NCI-H2029 (cell line): Measurements from ENCODE around the gene RNF145.
"Not testable (repeated sequence)": the region's sequence is repeated elsewhere in the genome, so short reads cannot be mapped to it uniquely, and the experiment has no call there.

ENCODE experiments used
- DNase-seq: peaks from one replicate; lab custom pipeline; 2025; lab: John Stamatoyannopoulos, UW

Gene RNF145

DNA sequence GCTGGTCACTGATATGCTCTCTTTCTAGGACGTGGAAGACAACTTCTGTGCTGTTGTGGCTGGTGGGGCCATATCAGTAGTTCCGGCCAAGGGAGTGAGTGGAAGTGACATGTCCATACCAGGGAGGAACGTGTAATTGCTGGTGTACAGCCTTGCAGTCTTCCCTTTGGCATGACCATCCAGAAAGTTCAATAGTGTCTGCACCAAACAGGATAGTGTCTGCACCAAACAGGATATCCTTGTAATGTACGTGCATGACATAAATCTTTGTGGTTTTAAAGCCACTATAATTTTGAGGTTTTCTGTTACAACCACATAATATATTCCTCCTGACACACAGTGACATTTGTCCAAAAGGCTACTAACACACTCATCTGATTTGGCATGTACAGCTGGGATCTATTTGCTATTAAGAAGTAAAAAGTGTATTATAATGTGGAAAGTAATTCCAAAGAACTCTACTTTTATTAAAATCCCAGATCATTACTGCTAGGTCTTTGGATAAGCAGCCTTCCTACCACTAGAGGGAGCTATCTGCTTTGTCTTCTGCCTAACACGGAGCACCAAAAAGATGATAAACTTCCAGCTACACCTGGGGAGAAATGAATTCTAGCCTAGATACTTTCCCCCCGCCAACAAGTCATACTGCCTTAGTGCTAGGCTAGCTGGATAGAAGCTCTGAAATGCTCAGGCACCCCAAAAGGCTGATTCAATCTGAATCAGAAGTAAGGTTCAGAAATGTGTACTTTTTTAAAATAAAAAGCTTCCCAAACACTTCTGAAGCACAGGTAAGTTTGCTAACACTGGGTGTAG is 52.7 kb downstream of the RNF145 start:
- DNase-seq, result peak; percentile 55

DNA sequence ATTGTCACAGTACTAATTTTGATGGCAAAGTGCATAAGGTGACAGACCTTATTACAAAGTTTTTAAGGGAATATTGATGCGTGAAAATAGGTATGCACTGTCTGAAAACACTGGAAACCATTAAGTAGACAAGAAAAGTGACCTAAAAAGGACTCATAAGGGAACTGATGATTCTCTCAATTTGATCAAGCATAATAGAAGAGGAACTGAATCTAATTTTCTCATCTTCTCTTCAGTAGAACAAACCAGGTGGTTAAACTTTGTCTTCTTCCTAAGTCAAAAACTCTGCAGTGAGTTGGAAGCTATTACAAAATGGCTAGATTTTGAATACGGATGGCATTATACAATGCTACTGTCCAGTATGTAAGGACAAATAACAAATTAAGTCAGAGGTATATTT is 53.4 kb downstream of the RNF145 start:
- no peak for DNase-seq

DNA sequence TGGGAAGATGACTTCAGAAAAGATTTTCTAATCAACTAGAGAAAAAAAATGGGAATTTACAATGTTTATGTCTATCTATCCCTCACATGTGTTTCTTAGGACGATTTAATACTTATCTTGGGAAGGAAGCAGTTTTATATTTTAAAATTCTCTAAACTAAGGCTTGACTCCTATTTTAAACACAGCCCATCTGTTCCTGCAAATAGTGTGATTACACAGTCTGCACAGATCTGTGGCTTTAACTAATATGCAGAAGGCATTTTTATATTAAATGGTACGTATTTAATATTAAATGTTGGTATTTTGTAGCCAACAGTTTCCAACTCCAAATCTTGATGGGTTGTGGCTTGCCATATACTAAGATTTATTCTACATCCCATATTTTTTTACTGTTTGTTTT is 56.5 kb downstream of the RNF145 start:
- DNase-seq, result no peak

DNA sequence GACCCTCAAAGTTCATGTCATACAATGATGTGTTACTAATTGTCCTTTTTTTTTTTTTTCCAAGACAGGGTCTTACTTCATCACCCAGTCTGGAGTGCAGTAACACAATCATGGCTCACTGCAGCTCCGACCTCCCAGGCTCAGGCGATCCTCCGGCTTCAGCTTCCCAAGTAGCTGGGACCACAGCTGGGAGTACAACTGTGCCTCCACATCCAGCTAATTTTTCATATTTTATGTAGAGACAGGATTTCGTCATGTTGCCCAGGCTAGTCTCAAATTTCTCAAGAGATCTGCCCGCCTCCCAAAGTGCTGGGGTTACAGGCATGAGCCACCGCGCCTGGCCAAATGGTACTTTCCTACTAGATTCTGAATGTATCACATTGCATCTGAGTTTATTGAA is 60.3 kb downstream of the RNF145 start:
- no peak for DNase-seq

DNA sequence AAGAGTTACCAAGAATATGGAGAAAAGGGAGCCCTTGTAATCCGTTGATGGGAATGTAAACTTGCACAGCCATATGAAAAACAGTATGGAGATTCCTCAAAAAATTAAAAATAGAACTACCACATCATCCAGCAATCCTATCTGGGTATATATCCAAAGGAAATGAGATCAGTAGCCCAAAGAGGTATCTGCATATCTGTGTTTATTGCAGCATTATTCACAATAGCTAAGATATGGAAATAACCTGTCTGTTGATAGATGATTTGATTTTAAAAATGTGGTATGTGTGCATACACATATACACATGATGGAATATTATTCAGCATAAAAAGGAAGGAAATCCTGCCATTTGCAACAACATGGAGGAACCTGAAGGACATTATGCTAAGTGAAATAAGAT is 61.4 kb downstream of the RNF145 start:
- DNase-seq, result no peak

DNA sequence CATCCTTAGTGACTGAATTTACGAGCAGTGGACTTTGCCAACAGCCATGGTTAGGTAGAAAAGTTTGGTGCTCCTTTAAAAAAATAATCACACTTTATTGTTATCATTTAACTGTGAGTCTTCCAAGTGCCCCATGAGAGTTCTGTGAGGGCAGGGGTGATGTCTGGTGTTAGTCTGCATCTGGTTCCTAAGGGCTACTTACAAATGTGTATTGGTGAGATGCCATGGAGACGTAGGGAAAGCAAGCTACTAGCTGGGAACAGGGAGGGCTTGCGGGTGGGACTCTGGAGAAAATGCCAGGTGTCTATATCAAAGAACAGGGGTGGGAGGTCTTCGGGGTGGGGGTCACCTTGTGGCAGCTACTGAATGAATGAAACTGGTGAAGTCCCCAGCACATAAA is 62.5 kb downstream of the RNF145 start:
- no peak for DNase-seq

DNA sequence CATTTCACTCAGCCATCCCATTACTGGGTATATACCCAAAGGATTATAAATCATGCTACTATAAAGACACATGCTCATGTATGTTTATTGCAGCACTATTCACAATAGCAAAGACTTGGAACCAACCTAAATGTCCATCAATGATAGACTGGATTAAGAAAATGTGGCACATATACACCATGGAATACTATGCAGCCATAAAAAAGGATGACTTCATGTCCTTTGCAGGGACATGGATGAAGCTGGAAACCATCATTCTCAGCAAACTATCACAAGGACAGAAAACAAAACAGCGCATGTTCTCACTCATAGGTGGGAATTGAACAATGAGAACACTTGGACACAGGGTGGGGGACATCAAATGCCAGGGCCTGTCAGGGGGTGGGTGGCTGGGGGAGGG is 64.2 kb downstream of the RNF145 start:
- not testable (repeated sequence) for DNase-seq

DNA sequence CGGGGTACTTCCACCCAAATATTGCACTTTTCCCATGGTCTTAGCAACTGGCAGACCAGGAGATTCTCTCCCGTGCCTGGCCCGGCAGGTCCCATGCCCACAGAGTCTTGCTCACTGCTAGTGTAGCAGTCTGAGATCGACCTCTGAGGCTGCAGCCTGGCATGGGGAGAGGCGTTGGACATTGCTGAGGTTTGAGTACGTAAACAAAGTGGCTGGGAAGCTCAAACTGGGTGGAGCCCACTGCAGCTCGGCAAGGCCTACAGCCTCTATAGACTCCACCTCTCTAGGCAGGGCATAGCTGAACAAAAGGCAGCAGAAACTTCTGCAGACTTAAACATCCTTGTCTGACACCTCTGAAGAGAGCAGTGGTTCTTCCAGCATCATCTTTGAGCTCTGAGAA is 69.6 kb downstream of the RNF145 start:
- DNase-seq, result no peak

DNA sequence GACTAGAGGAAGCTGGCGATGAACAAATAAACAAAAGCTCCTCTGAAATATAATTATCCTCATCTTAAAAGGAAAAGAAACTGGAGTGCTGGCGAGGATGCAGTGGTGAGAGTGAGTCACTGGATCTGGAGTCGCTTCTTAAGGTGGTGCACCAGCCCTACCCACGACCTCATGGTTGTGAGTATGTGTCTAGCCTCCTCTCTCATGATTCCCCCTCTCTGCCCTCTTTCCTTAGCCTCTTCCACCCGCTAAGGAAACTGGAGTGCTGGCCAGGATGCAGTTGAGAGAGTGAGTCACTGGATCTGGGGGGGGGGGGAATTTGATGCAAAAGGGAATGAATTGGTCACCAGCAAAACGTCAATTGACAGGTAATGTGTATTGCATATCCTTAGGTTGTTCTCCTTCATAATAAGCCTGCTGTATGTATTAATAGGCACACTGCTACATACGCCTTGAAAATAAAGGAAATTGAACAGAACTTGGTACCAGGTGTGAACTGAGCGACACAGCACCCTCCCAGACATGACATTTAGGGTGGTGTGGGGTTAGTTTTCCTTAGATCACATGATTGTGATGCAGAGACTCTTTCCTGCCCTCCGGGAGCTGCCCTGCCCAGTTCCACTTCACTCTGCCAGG is 73.3 kb downstream of the RNF145 start:
- no peak for DNase-seq

DNA sequence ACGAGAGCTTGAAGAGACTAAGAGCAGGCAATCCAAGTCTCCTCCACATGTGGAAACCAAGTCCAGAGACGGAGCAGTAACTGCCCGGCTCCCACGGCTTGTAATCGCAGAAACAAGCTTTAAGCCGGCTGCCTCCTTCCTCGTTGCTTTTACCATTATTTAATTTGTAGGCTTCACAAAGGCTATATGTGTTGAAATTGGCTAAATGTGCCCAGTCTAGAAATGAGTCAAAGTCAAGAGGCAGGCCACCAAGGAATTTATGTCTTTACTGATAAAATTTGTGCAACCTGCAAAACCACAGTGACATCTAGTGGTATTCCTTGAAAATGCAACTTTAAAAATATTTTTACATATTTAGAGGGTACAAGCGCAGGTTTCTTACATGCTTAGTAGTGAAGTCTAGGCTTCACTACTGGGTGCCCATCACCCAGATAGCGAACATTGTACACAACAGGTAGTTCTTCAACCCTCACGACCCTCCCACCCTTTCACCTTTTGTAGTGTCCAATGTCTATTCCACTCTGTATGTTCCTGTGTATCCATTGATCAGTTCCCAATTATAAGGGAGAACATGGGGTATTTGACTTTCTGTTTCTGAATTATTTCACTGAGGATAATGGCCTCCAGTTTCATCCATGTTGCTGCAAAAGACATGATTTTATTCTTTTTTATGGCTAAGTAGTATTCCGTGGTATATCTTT is 76.2 kb downstream of the RNF145 start:
- no peak for DNase-seq

DNA sequence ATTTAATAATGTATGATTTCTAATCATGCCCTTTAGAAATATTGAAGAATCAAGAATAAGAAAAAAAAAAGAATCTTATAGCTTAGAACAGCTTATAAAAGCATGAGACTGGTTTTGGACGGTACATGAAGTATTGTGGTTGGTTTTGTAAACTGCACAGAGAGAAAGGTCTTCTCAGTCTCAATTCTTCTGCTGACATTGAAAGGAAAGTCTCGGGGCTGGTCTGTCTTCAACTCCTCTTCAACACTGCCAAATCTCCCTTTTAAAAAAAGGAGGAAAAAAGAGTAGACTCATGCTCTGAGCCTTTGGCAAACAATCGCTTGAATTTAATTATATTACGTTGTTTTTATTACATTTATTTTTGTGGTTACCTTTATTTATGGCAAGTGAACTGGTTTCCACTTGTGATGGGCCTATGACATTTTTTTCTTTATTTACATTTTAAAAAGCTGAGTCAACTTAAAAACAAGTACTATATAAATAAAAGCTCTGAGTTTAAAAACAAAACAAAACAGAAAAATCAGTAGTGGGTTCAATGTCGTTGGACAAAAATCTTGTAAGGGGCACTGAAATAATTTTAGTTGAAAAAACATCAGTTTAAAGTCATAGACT is 76.8 kb downstream of the RNF145 start:
- no peak for DNase-seq

DNA sequence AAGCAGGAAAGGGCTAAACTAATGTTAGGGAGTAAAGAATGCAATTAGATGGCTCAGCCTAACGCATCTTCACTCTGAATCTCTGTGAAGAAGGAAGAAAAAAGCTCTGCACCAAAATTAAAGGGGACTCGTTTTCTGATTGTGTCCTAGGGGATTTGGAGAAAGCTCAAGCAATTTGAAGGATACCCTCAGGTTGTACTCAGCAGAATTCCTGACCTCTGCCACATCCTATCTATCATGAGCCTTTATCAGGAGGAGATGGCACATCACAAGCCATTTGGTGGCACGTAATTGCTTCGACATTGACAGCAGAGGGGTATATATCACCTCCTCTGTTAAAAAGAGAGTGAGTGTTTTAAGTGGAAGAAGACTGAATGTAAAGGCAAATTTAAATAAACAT is 77.4 kb downstream of the RNF145 start:
- no peak for DNase-seq

DNA sequence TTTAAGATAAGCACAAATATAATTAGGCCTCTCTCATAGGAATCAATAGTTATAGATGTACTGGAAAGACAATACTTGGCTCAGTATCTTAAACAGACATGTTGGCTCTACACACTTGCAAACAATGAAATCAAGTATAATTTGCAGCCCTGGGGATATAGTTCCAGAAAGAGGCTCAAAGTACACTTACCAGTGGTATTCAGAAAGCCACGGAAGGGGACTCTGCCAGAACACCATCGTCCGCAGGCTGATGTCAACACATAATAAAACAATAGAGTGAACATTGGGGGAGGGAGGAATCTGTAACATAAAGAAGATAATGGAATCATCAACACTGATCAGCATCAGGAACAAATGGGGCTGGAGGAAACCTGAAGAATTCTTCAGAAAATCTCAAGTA is 78.5 kb downstream of the RNF145 start:
- no peak for DNase-seq

DNA sequence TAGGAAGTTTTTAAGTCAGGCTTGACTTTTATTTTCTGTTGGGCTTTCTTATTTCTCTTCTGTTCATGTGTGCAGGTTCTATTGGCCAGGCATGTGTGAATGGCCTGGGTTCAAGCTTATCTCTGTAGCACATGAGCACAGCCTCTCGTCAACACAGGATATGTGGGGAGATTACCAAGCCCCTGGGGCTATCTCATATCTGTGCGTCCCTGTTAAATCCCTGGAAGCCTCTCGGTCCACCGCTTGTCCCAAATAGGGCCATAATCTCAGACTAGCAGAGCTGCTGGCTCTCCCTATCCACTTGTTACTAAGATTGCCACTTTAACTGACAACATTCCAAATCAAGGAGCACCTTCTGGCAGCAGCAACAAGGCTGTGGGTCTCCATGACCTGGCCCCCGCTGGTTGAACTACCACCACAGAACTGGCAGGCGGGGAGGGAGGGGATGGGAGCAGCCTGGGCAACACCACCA is 81.2 kb downstream of the RNF145 start:
- no peak for DNase-seq

DNA sequence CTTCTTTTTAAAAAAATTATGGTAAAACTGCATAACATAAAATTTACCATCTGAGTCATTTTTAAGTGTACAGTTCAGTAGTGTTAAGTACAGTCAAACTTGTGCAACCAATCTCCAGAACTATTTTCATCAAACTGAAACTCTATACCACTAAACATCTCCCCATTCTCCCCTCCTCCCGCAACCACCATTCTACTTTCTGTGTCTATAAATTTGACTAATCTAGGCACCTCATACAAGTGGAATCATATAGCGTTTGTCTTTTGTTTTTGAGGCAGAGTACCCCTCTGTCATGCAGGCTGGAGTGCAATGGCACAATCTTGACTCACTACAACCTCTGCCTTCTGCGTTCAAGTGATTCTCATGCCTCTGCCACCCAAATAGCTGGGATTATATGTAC is 85.7 kb downstream of the RNF145 start:
- DNase-seq, result no peak

DNA sequence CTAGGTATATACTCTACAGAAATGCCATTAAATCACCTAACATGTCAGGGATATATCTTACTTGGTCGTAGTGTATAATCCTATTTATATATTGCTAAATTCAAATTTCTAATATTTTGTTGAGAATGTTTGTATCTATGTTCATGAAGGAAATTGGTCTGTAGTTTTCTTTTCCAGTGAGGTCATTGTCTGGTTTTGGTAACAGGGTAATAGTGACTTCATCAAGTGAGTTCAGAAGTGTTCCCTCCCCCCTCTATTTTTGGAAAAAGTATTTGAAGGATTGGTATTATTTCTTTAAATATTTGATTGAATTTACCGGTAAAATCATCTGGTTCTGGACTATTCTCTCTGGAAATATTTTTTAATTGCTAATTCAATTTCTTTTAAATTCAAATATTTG is 86.2 kb downstream of the RNF145 start:
- DNase-seq, result no peak

DNA sequence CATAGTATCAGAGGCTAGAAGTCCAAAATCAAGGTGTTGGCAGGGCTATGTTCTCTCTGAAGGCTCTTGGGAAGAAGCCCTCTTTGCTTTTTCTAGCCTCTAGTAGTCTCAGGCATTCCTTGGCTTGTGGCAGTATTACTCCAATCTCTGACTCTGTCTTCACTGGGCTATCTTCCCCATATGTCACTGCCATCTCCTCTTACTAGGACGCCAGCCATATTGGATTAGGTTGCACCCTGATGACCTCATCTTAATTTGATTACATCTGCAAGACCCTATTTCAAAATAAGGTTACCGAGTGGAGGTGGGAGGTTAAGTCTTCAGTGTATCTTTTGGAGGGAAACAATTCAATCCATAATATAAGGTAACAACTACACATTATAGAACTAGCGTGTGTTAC is 88.3 kb downstream of the RNF145 start:
- DNase-seq, result no peak

DNA sequence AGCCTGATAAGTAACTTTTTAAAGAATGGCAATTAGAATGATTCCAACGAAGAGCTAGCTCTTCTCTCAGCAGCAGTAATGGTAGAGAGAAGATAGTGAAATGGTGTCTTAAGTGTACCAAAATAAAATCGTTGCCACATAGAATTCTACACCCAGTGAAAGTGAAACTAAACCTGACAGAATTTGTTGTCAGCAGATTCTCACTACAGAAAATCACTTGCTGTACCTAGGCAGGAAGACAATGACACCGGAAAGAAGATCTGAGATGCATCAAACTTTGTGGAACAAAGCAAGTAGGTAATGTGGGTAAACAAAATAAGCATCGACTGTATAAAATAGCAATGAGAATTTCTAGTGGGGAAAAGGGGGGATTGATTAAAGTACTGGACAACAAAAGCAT is 88.9 kb downstream of the RNF145 start:
- no peak for DNase-seq

DNA sequence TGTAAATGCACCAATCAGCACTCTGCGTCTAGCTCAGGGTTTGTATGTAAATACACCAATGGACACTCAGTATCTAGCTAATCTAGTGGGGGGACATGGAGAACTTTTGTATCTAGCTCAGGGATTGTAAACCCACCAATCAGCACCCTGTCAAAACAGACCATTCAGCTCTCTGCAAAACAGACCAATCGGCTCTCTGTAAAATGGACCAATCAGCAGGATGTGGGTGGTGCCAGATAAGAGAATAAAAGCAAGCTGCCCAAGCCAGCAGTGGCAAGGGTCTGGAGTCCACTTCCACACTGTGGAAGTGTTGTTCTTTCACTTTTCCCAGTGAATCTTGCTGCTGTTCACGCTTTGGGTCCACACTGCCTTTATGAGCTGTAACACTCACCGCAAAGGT is 89.5 kb downstream of the RNF145 start:
- DNase-seq, result not testable (repeated sequence)

DNA sequence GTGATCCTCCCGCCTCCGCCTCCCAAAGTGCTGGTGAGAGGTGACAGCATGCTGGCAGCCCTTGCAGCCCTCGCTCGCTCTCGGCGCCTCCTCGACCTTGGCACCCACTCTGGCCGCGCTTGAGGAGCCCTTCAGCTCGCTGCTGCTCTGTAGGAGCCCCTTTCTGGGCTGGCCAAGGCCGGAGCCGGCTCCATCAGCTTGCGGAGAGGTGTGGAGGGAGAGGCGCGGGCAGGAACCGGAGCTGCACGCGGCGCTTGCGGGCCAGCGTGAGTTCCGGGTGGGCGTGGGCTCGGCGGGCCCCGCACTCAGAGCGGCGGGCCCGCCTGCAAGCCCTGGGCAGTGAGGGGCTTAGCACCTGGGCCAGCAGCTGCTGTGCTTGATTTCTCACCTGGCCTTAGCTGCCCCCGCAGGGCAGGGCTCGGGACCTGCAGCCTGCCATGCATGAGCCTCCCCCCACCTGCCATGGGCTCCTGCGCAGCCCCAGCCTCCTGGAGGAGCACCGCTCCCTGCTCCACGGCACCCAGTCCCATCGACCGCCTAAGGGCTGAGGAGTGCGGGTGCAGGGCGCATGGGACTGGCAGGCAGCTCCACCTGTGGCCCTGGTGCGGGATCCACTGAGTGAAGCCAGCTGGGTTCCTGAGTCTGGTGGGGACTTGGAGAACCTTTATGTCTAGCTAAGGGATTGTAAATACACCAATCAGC is 90.2 kb downstream of the RNF145 start:
- DNase-seq, result not testable (repeated sequence)

DNA sequence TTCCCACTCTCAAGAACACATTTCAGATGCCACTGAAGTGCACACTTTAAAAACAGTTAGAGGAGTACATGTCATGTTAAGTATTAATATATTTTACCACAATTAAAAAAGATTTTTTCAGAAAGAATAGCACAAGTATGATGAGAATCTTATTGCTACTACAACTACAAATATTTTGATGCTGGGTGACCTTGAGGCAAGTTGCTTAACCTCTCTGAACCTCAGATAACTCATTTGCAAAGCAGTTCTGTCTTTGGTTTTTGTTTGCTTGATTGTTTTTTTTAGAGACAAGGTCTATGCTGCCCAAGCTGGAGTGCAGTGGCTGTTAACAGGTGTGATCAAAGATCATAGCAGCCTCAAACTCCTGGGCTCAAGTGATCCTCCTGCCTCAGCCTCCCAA is 95.9 kb downstream of the RNF145 start:
- DNase-seq, result no peak

DNA sequence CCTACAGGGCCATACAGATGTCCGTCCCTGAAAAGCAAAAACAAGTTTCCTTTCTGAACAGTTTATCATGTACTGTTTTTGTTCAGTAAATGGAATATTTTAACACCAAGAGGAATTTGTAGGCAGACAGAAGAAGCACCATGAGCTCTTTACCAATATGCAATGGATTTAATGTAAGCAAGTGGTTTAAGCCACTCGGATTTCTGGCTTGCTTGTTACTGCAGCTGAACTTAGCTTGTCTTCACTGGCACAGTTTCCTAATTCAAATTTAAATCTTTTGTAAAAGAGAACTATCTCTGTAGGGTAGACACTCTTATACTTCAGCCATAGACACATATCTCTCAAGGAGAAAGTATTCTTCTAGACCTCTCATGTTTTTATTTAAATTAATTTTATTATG is 96.9 kb downstream of the RNF145 start:
- DNase-seq, result no peak
